ENCODE results near the gene EEF1AKMT3. TPM values are rescaled to one million over a fixed set of nuclear protein-coding genes. Genes with fewer than 3 reads are reported as not detected.

EEF1AKMT3 gene
- total RNA-seq, 1 donor from 2014 or later = 7.1 TPM

- TF ChIP-seq CTCF (IDR thresholded peaks at IDR 0.05; ENCODE audit: insufficient read depth, low read length, severe bottlenecking) = no peak
- FAIRE-seq (no peak), DNase-seq (ENCODE audit: low read depth) (no peak)
- Histone ChIP-seq H3K36me3 (ENCODE audit: control insufficient read depth, insufficient read depth, low read length) (peaks cover 11% of the 10 kb centered on the region), H3K27me3 (ENCODE audit: control insufficient read depth, insufficient read depth, low read length) (no peaks in the 10 kb centered on the region), H3K4me3 (ENCODE audit: low read depth, low read length) (peak overlapping the region; percentile 73)
Observed at GRCh38 chr12:57746025-57746424, 26.4 kb upstream of the EEF1AKMT3 start.

- FAIRE-seq = no peak
- Histone ChIP-seq H3K4me3 (ENCODE audit: low read depth, low read length) (no peak overlapping the region), H3K36me3 (ENCODE audit: control insufficient read depth, insufficient read depth, low read length) (peaks cover 11% of the 10 kb centered on the region), H3K27me3 (ENCODE audit: control insufficient read depth, insufficient read depth, low read length) (no peaks in the 10 kb centered on the region)
- no peak for TF ChIP-seq CTCF (IDR thresholded peaks at IDR 0.05; ENCODE audit: insufficient read depth, low read length, severe bottlenecking)
- no peak for DNase-seq (ENCODE audit: low read depth)
Observed at GRCh38 chr12:57749061-57749460, 23.4 kb upstream of the EEF1AKMT3 start.

- DNase-seq (ENCODE audit: low read depth) (no peak), FAIRE-seq (no peak)
- Histone ChIP-seq H3K4me3 (ENCODE audit: low read depth, low read length) (peak overlapping the region; percentile 63), H3K36me3 (ENCODE audit: control insufficient read depth, insufficient read depth, low read length) (peaks cover 11% of the 10 kb centered on the region), H3K27me3 (ENCODE audit: control insufficient read depth, insufficient read depth, low read length) (no peaks in the 10 kb centered on the region)
- TF ChIP-seq CTCF (IDR thresholded peaks at IDR 0.05; ENCODE audit: insufficient read depth, low read length, severe bottlenecking) = no peak
Observed at GRCh38 chr12:57750561-57751431, 21.6 kb upstream of the EEF1AKMT3 start.

GRCh38 chr12:57751432-57751787, 21.0 kb upstream of the EEF1AKMT3 start:
- Histone ChIP-seq H3K27me3 (ENCODE audit: control insufficient read depth, insufficient read depth, low read length) (no peaks in the 10 kb centered on the region), H3K4me3 (ENCODE audit: low read depth, low read length) (peak overlapping the region; percentile 63), H3K36me3 (ENCODE audit: control insufficient read depth, insufficient read depth, low read length) (peaks cover 11% of the 10 kb centered on the region)
- DNase-seq (ENCODE audit: low read depth) (no peak), FAIRE-seq (no peak)
- no peak for TF ChIP-seq CTCF (IDR thresholded peaks at IDR 0.05; ENCODE audit: insufficient read depth, low read length, severe bottlenecking)

- Histone ChIP-seq H3K27me3 (ENCODE audit: control insufficient read depth, insufficient read depth, low read length) (no peaks in the 10 kb centered on the region), H3K36me3 (ENCODE audit: control insufficient read depth, insufficient read depth, low read length) (peaks cover 11% of the 10 kb centered on the region), H3K4me3 (ENCODE audit: low read depth, low read length) (peak within 1 kb of the TSS; percentile 63)
- FAIRE-seq (no peak), DNase-seq (ENCODE audit: low read depth) (peak; percentile 95)
- TF ChIP-seq CTCF (IDR thresholded peaks at IDR 0.05; ENCODE audit: insufficient read depth, low read length, severe bottlenecking) = no peak
Observed at GRCh38 chr12:57751788-57752667, 20.4 kb upstream of the EEF1AKMT3 start, which contains the start of gene CDK4. Gene CDK4, minus strand, starts transcription at chr12:57752310. Its CDS starts 593 bp downstream, at chr12:57751717.

All from bronchial epithelial cell (primary cell).